Caco-2 (cell line): ENCODE measurements around the gene TNS3. TPM values are rescaled to one million over a fixed set of nuclear protein-coding genes. Genes with fewer than 3 reads are reported as not detected.

Experiments used
- BruUV-seq: library from RNA; stranded (reverse); fragments of 400-500 nt; replicated peaks from 2 replicates; lab custom pipeline; 2021; lab: Mats Ljungman, UMichigan
- CTCF ChIA-PET: fragments of 300-600 bp; sonication (Branson Sonifier 250); formaldehyde crosslinking; loops from one replicate; lab custom pipeline; 2022; ENCODE audit warnings: antibody characterized with exemption; lab: Charles Lee
- POLR2A ChIA-PET: fragments of 300-600 bp; sonication (Branson Sonifier 250); formaldehyde crosslinking; loops from one replicate; lab custom pipeline; 2022; ENCODE audit warnings: antibody characterized with exemption; lab: Charles Lee
- DNase-seq, 2 experiments: peaks; one replicate each; pipeline versions ENCODE4 v3.0.0 to v3.0.0-alpha.2; 2020 to 2022
- H3K27me3 ChIP-seq: replicated peaks from 2 replicates; pipeline ENCODE4 v1.6.0; 2011; ENCODE audit warnings: low read length; ENCODE audit not compliant: control insufficient read depth, insufficient read depth
- H3K36me3 ChIP-seq: 2 replicates; pipeline ENCODE4 v1.5.1; 2011; ENCODE audit warnings: low read length; ENCODE audit not compliant: control insufficient read depth, insufficient read depth
- H3K4me1 ChIP-seq: fragments of 250-450 bp; sonication (Bioruptor Pico); 2 replicates; pipeline ENCODE4 v1.5.1; 2020; ENCODE audit warnings: mild to moderate bottlenecking
- H3K4me3 ChIP-seq: 2 replicates; pipeline ENCODE4 v1.5.1; 2011; ENCODE audit warnings: low read depth, mild to moderate bottlenecking, control low read depth, low read length
- H3K9me3 ChIP-seq: fragments of 250-450 bp; sonication (Bioruptor Pico); 2 replicates; pipeline ENCODE4 v1.5.1; 2020; ENCODE audit warnings: mild to moderate bottlenecking, moderate library complexity
- H3K27ac Mint-ChIP-seq: one replicate; pipeline ENCODE4 v1.8.0; 2022; ENCODE audit warnings: mixed read lengths; ENCODE audit not compliant: unreplicated experiment
- H3K27me3 Mint-ChIP-seq: one replicate; pipeline ENCODE4 v1.8.0; 2022; ENCODE audit warnings: mixed read lengths; ENCODE audit not compliant: insufficient read depth, unreplicated experiment
- H3K36me3 Mint-ChIP-seq: one replicate; pipeline ENCODE4 v1.8.0; 2022; ENCODE audit warnings: mild to moderate bottlenecking, mixed read lengths; ENCODE audit not compliant: insufficient read depth, unreplicated experiment
- H3K4me1 Mint-ChIP-seq: one replicate; pipeline ENCODE4 v1.8.0; 2022; ENCODE audit warnings: low read depth, mixed read lengths; ENCODE audit not compliant: unreplicated experiment
- H3K4me3 Mint-ChIP-seq: one replicate; pipeline ENCODE4 v1.8.0; 2022; ENCODE audit warnings: mild to moderate bottlenecking, moderate library complexity, mixed read lengths; ENCODE audit not compliant: unreplicated experiment
- H3K9me3 Mint-ChIP-seq: one replicate; pipeline ENCODE4 v1.8.0; 2022; ENCODE audit warnings: mixed read lengths; ENCODE audit not compliant: unreplicated experiment
- CTCF ChIP-seq, 2 experiments: fragments of 200-600 bp in 1 of 2; IDR thresholded peaks; 1 replicate in 1 of 2; 2 replicates in 1 of 2; pipeline versions ENCODE4 v1.5.1 to v1.8.0; 2011 to 2022; ENCODE audit warnings: antibody characterized with exemption in 1 of 2, control low read depth in 1 of 2, inconsistent platforms in 1 of 2, low read depth in 1 of 2, low read length in 1 of 2, mild to moderate bottlenecking in 1 of 2, moderate library complexity in 1 of 2; ENCODE audit not compliant: insufficient read depth in 1 of 2, severe bottlenecking in 1 of 2, unreplicated experiment in 1 of 2
- intact Hi-C: fragments of 100-400 bp; cut with micrococcal nuclease; formaldehyde crosslinking; loops from one replicate; pipeline ENCODE4 v1.10.0; 2022; ENCODE audit not compliant: unreplicated experiment
- total RNA-seq: library from RNA; stranded (reverse); gene quantifications from 2 replicates; pipeline ENCODE4 v1.2.3, GENCODE V29; 2022

TNS3 gene
- total RNA-seq, 1 experiment from 2014 or later = 263 TPM

- intact Hi-C loops = loop anchor here (1.0 to 5.0 kb wide), 3 partner anchors 11 to 76 kb away; no protein-coding TSS in a partner anchor
- no peak for TF ChIP-seq CTCF (IDR thresholded peaks at IDR 0.05; ENCODE audit: insufficient read depth in 1 of 2, low read depth in 1 of 2, low read length in 1 of 2, severe bottlenecking in 1 of 2, unreplicated experiment in 1 of 2)
- no peaks in the 10 kb centered on the region for H3K27me3 Mint-ChIP-seq
- Histone ChIP-seq H3K27me3 (no peaks in the 10 kb centered on the region), H3K4me3 (no peak overlapping the region), H3K36me3 (peaks cover 5% of the 10 kb centered on the region; the same call in 1 of the 2 replicates), H3K4me1 (peaks cover 62% of the 10 kb centered on the region), H3K9me3 (no peaks in the 10 kb centered on the region)
- peaks cover 85% of the 10 kb centered on the region for H3K36me3 Mint-ChIP-seq
- ChIA-PET POLR2A (no interaction called here), CTCF (no interaction called here)
- no peaks in the 10 kb centered on the region for H3K9me3 Mint-ChIP-seq
- peaks cover 45% of the 10 kb centered on the region for H3K4me1 Mint-ChIP-seq
- no peak overlapping the region for H3K4me3 Mint-ChIP-seq
- H3K27ac Mint-ChIP-seq = peak overlapping the region; percentile 45
- no peak for DNase-seq
- no TSS peak for BruUV-seq
Measured at GRCh38 chr7:47481541-47482012, 100.3 kb downstream of the TNS3 start.

GRCh38 chr7:47480576-47481538 is 101.1 kb downstream of the TNS3 start:
- H3K36me3 Mint-ChIP-seq = peaks cover 85% of the 10 kb centered on the region
- no peaks in the 10 kb centered on the region for H3K9me3 ChIP-seq
- H3K9me3 Mint-ChIP-seq = no peaks in the 10 kb centered on the region
- ChIA-PET CTCF (interaction anchor here (0.6 kb wide), 1 partner anchor 1893 kb away, joined by 3 read pairs; no protein-coding TSS in a partner anchor), POLR2A (interaction anchor here (0.8 kb wide), 1 partner anchor 10 kb away, joined by 3 read pairs; no protein-coding TSS in a partner anchor)
- no peak overlapping the region for H3K4me3 ChIP-seq
- H3K36me3 ChIP-seq = peaks cover 3% of the 10 kb centered on the region; the same call in 1 of the 2 replicates
- H3K4me3 Mint-ChIP-seq = peak overlapping the region; percentile 10
- no TSS peak for BruUV-seq
- peaks cover 62% of the 10 kb centered on the region for H3K4me1 ChIP-seq
- no peaks in the 10 kb centered on the region for H3K27me3 ChIP-seq
- DNase-seq = no peak
- no peaks in the 10 kb centered on the region for H3K27me3 Mint-ChIP-seq
- no peak for TF ChIP-seq CTCF (IDR thresholded peaks at IDR 0.05; ENCODE audit: insufficient read depth in 1 of 2, low read depth in 1 of 2, low read length in 1 of 2, severe bottlenecking in 1 of 2, unreplicated experiment in 1 of 2)
- intact Hi-C loops = loop anchor here (5.0 kb wide), 2 partner anchors 39 to 76 kb away; no protein-coding TSS in a partner anchor
- peaks cover 46% of the 10 kb centered on the region for H3K4me1 Mint-ChIP-seq
- H3K27ac Mint-ChIP-seq = peak overlapping the region; percentile 45
